Upper lobe of left lung (tissue), 6 donors: ENCODE results near the gene ELF1. TPM values are rescaled to one million over a fixed set of nuclear protein-coding genes. Genes with fewer than 3 reads are reported as not detected.
A peak's percentile ranks its signal among the peaks of the same experiment; 100 is the strongest.

ENCODE experiments used
- ATAC-seq, 2 donors: fragments of 200-7000 bp; cut with Tn5 transposase; one replicate each; pipeline ENCODE4 v1.9.1; 2022; ENCODE audit warnings: mild to moderate bottlenecking in 2 of 2, moderate library complexity in 2 of 2; ENCODE audit not compliant: low FRiP score in 2 of 2
- DNase-seq, 2 donors: peaks; one replicate each; pipeline ENCODE4 v3.0.0-alpha.2; 2019 to 2020
- H3K27ac ChIP-seq, 4 donors: fragments of 200-600 bp; sonication (generic); one replicate each; pipeline ENCODE4 v1.5.1; 2016 to 2019
- H3K27me3 ChIP-seq, 4 donors: fragments of 200-600 bp; sonication (generic); one replicate each; pipeline ENCODE4 v1.5.1; 2017 to 2019
- H3K36me3 ChIP-seq, 4 donors: fragments of 200-600 bp; sonication (generic); one replicate each; pipeline ENCODE4 v1.5.1; 2016 to 2019
- H3K4me1 ChIP-seq, 4 donors: fragments of 200-600 bp; sonication (generic); one replicate each; pipeline ENCODE4 v1.5.1; 2018 to 2019
- H3K4me3 ChIP-seq, 4 donors: fragments of 200-600 bp; sonication (generic); one replicate each; pipeline ENCODE4 v1.5.1; 2017 to 2019; ENCODE audit warnings: mild to moderate bottlenecking in 2 of 4, moderate library complexity in 1 of 4
- H3K9me3 ChIP-seq, 4 donors: fragments of 200-600 bp; sonication (generic); one replicate each; pipeline ENCODE4 v1.5.1; 2018 to 2019
- EP300 ChIP-seq, 4 donors: sonication (generic); formaldehyde crosslinking; IDR thresholded peaks; one replicate each; pipeline ENCODE4 v1.5.1; 2017; ENCODE audit warnings: antibody characterized with exemption in 4 of 4, control low read depth in 2 of 4
- POLR2A ChIP-seq, 4 donors: fragments of 450-650 bp; IDR thresholded peaks; one replicate each; pipeline ENCODE4 v1.5.1; 2016 to 2017; ENCODE audit warnings: antibody characterized with exemption in 4 of 4, mild to moderate bottlenecking in 2 of 4
- POLR2AphosphoS5 ChIP-seq, 2 donors: sonication (generic); formaldehyde crosslinking; IDR thresholded peaks; one replicate each; pipeline ENCODE4 v1.5.1; 2017; ENCODE audit warnings: antibody characterized with exemption in 2 of 2
- WGBS, 2 donors: methylation state at CpG; one replicate each; pipeline ENCODE4 v1.1.5; 2017 to 2018; 5-methylcytosine and 5-hydroxymethylcytosine counted together
- total RNA-seq, 6 donors: library from RNA; depleted of rRNA in 4 of 6; stranded (reverse); fragments of >200 nt in 4 of 6; gene quantifications; one replicate each; pipeline versions ENCODE4 v1.1.0 to v1.2.1, GENCODE V29; 2016 to 2021
- TF ChIP-seq, protein P1 (sequence below), 6 experiments: fragments of 450-650 bp in 4 of 6; fragments of 200-600 bp in 2 of 6; sonication (generic) in 2 of 6; IDR thresholded peaks; one replicate each; pipeline ENCODE4 v1.5.1; 2016 to 2019; ENCODE audit warnings: antibody characterized with exemption in 6 of 6
- donor health status: DM: no; HTN: no; CAD: no; lungs with moderate emphysema.
- donor health status: DM: no; HTN: yes; CAD: no; lungs with severe emphysema.

Gene ELF1
- total RNA-seq, 6 donors from 2014 or later, result 52.6 to 134 (median 78.6) TPM

DNA sequence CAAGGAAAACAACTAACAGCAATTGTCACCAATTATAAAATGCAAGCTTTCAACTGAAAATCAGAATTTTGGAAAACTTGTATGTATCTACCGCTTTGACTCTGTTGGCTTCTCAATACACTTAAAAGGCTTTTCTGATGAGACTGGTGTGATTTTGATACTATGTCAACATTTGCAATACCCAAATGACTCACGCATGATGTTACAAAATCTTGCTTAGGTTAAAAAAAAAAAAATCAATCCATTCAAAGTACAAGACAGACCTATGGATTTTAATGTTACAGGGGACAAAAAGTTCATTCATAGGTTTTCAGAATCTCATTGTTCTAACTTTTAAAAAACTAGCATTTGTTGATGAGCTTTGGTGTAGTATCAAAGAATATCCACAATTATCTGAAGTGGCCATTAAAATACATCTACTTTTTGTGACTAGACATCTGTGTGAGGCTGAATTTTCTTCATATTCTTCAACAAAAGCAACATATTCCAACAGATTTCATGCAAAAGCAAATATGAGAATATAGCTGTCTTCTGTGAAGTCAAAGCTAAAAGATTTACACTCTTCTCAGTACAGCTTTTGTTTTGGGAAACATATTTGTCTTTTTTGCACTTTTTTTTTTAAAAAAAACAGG lies 10.7 kb downstream of the ELF1 start:
- DNase-seq, result no peak
- Histone ChIP-seq H3K36me3 (no peaks in the 10 kb centered on the region), H3K4me3 (no peak overlapping the region), H3K27me3 (no peaks in the 10 kb centered on the region), H3K27ac (peak overlapping the region in 2 of 4 donors; percentile 24 to 60), H3K9me3 (no peaks in the 10 kb centered on the region), H3K4me1 (peaks cover 35 to 70% (median 47%) of the 10 kb centered on the region in 4 donors)
- ATAC-seq, result peak in 1 of 2 donors; percentile 75
- whole genome bisulfite sequencing, 2 donors, result 43 to 56% methylated on average over 2 of the region's 2 CpGs
- no peak for TF ChIP-seq EP300 (IDR thresholded peaks at IDR 0.05)
- no peak for TF ChIP-seq POLR2A (IDR thresholded peaks at IDR 0.05)
- TF ChIP-seq, protein P1, sequence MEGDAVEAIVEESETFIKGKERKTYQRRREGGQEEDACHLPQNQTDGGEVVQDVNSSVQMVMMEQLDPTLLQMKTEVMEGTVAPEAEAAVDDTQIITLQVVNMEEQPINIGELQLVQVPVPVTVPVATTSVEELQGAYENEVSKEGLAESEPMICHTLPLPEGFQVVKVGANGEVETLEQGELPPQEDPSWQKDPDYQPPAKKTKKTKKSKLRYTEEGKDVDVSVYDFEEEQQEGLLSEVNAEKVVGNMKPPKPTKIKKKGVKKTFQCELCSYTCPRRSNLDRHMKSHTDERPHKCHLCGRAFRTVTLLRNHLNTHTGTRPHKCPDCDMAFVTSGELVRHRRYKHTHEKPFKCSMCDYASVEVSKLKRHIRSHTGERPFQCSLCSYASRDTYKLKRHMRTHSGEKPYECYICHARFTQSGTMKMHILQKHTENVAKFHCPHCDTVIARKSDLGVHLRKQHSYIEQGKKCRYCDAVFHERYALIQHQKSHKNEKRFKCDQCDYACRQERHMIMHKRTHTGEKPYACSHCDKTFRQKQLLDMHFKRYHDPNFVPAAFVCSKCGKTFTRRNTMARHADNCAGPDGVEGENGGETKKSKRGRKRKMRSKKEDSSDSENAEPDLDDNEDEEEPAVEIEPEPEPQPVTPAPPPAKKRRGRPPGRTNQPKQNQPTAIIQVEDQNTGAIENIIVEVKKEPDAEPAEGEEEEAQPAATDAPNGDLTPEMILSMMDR (IDR thresholded peaks at IDR 0.05), result no peak
- no peak for TF ChIP-seq POLR2AphosphoS5 (IDR thresholded peaks at IDR 0.05)

DNA sequence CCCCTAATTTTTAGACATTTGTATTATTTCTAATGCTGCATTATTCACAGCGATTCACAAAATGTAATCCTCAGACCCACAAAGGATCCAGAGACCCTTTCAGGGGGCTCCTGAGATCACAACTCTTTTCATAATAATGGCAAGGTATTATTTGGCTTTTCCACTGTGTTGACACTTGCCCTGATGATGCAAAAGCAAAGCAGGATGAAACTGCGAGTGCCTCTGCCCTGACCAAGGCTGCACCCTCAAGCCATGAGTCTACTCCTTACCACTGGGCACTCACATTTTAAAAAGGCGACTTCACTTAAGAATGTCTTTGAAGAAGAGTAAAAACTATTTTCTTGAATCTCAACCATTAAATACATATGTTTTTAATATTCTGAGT lies 11.4 kb downstream of the ELF1 start:
- Histone ChIP-seq H3K27ac (peak overlapping the region in 2 of 4 donors; percentile 24 to 60), H3K4me3 (no peak overlapping the region), H3K4me1 (peaks cover 35 to 72% (median 47%) of the 10 kb centered on the region in 4 donors), H3K9me3 (no peaks in the 10 kb centered on the region), H3K27me3 (no peaks in the 10 kb centered on the region), H3K36me3 (no peaks in the 10 kb centered on the region)
- TF ChIP-seq, protein P1 (IDR thresholded peaks at IDR 0.05), result no peak
- no peak for TF ChIP-seq EP300 (IDR thresholded peaks at IDR 0.05)
- WGBS, 2 donors, result 42 to 59% methylated on average over 3 of the region's 3 CpGs
- ATAC-seq, result peak in 1 of 2 donors; percentile 68
- DNase-seq, result no peak

DNA sequence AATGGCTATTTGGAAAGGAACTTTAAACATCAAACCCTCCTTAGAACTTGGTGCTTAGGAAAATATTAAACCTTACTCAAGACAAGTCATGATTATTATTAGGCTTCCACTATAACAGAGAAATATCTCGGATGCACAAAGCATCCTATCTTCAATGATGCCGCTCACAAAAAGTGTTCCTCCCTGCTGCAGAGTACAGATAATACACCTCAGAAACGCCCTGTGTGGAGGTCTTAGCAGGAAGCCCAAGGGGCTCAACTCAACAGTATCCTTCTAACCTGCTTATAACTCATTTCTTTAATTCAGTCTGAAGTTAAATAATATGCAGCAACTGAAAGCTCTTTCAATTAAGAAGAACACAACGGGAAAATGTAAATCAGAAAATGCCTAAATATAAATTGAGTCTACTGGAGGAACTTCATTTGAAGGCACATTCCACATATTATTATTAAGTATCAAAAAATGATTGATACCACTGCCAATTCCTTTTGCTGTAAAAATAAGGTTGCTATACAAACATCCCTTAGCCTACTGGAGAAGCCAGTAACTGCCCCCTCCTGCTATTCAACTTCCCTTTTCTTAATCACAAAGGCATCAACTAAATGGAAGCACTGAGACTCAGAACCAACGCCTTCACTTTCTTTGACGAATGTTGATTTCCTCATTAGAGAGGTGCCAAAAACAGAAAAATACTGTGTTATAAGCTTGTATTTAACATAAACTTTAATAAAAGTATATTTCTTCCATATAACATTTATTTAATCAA lies 12.0 kb downstream of the ELF1 start:
- Histone ChIP-seq H3K4me1 (peaks cover 35 to 71% (median 47%) of the 10 kb centered on the region in 4 donors), H3K27ac (peak overlapping the region in 1 of 4 donors; percentile 60), H3K36me3 (no peaks in the 10 kb centered on the region), H3K27me3 (no peaks in the 10 kb centered on the region), H3K4me3 (no peak overlapping the region), H3K9me3 (no peaks in the 10 kb centered on the region)
- TF ChIP-seq POLR2AphosphoS5 (IDR thresholded peaks at IDR 0.05) (no peak), EP300 (IDR thresholded peaks at IDR 0.05) (no peak), POLR2A (IDR thresholded peaks at IDR 0.05) (no peak)
- TF ChIP-seq, protein P1 (IDR thresholded peaks at IDR 0.05), result peak in 1 of 6 experiments; percentile 19
- ATAC-seq, result peak in 1 of 2 donors; percentile 67
- DNase-seq, result no peak
- WGBS, 2 donors, result 56 to 74% methylated on average over 6 of the region's 6 CpGs

DNA sequence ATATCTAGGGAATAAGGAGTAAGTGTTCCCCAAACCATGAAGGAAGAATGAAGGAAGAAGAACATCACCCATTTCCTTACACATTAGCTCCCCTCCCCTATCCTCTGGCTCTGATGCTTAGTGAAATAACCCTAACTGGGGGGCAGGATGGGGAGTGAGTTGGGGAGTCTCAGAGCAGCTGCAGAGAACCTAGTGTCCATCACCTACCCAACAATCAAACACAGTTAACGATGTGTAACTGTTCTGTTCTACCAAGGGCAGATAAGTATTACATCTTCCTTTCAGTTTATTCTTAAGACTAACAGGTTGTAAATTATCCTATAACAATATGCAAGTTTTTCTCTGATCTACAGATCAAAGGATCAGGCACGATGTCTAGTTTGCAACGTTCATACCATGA lies 12.8 kb downstream of the ELF1 start:
- H3K9me3 ChIP-seq, result no peaks in the 10 kb centered on the region
- peak overlapping the region in 2 of 4 donors; percentile 17 to 41 for H3K27ac ChIP-seq
- H3K4me3 ChIP-seq, result no peak overlapping the region
- DNase-seq, result no peak
- no peaks in the 10 kb centered on the region for H3K27me3 ChIP-seq
- no peak for ATAC-seq
- no peaks in the 10 kb centered on the region for H3K36me3 ChIP-seq
- H3K4me1 ChIP-seq, result peaks cover 31 to 70% (median 45%) of the 10 kb centered on the region in 4 donors
- 37% methylated on average over 3 of the region's 3 CpGs for WGBS, 2 donors
- TF ChIP-seq, protein P1 (IDR thresholded peaks at IDR 0.05), result no peak
- no peak for TF ChIP-seq POLR2A (IDR thresholded peaks at IDR 0.05)
- TF ChIP-seq POLR2AphosphoS5 (IDR thresholded peaks at IDR 0.05), result no peak
